Left kidney (tissue), 2 donors: ENCODE results near the gene LMF2. TPM values are rescaled to one million over a fixed set of nuclear protein-coding genes. Genes with fewer than 3 reads are reported as not detected.

Experiments
- DNase-seq: peaks from one replicate; pipeline ENCODE4 v3.0.0-alpha.2; 2013
- polyA plus RNA-seq: library from polyadenylated mRNA; unstranded; fragments of 120-200 nt; gene quantifications from one replicate; pipeline ENCODE4 v1.2.1, GENCODE V29; 2013; ENCODE audit not compliant: insufficient read length

The LMF2 gene
- polyA plus RNA-seq, 1 donor: 36.1 TPM

DNA sequence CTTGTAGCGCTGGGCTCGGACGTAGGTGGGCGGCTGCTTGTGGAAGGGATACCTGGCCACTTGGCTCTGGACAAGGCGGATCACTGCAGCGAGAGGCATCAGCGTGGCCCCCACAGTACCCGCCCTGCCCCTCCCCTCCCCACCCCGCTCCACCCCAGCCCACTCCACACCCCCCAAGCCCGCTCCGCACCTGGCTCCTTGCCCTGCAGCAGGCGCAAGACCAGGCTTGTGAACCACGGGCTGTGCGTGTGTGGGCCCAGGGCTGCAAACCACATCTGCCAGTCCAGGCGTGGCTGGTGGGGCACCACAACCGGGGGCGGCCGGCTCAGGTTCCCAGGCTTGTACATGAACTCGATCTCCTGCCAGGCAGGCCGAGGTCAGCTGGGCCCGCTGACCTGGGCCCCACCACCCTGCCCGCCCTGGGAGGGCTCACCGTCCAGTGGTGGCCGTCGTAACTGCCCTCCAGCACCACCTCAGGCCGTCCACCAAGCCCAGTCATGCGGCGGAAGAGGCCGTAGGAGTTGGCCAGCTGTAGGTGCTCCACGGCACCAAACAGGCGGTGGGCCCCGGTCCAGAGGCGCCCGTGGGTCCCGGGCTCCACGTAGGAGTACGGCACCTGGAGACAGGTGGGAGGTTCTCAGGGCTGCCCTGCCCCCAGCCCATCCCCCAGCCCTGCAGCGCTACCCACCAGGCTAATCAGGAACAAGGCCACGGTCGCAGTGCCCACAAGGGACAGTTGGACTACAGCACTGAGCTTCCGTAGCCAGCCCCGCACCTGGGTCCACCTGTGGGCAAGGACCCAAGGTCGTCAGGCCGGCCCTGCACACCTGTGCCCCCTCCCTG is 2.9 kb downstream of the LMF2 start:
- DNase-seq: no peak

DNA sequence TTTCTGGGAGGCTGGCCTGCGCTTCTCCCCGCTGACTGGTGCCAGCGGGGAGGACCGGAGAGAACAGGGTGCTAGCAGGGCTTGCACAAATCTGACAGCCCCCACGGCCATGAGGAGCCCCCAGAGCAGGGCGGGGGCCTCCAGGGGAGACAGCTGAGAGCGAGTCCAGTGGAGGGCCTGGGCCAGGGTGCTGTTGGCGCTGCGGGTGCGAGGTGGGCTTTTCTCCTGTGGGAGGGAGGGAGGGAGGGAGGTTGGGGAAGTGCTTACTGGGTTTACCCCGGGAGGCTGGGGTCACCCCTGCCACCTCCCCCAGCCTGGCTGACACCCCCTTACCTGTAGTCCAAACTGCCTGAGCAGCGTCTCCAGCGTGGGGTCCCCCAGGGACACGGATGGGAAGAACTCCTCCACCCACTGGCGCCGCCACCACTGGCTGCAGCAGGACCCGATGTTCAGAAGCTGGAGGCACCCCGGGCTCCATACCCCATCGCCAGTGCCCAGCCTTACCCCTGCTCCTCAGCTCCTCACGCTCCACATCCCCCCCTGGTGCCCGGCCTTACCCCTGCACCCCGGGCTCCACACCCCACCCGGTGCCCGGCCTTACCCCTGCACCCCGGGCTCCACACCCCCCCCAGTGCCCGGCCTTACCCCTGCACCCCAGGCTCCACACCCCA is 3.9 kb downstream of the LMF2 start:
- no peak for DNase-seq

DNA sequence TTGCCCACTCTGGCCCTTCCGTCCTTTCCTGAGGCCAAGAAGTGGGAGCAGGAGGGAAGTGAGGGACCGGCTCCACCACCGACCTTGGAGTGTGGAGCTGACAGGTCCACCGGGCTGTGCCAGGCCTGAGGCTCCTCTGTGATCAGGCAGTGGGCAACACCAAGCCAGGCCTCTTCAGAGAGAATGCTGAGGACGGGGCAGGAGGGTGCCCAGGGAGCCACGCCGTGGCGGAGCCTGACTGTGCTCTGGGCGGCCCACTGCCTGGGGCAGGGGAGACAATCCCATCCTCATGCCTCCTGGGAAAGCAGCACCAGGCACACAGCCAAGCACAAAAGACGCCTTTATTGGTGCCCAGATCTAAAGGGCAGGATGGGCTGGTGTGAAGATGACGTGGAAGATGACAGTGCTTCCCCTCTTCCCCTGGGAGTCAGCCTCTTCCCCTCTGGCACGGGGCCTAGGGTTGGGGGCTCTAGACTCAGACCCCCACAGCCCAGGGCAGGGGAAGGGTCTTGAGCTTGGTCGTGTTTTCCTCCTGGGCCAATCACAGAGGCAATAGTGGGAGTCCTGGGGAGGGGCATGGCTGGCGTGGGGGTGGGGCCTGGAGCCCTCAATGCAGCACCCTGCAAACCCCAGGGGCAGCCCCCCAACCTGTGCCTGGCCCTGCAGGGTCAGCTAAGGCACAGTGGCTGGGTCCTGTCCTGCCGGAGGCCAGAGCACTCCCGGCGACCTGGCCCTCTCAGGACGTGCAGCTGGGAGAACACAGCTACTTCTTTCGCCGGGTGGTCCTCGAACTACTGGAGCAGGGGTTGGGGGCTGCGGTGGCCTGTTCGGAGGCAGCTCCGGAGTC is 4.7 kb downstream of the LMF2 start:
- no peak for DNase-seq

DNA sequence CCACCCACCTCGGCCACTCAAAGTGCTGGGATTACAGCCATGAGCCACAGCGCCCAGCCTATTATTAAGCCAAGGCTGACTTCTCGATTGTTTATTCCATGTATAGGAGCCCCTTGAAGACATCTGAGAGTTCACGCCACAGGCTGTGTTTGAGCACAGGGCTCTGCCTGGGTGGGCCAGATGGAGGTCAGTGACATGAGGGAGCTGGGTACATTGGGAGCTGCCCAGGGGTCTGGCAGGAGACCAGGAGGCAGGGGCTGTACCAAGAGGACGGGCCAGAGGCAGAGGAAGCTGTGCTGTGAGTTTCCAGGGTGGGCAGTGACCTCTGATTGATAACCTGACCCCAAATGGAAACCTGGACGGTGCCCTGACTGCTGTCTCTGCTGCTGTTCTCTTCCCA is 5.4 kb downstream of the LMF2 start:
- DNase-seq: no peak

DNA sequence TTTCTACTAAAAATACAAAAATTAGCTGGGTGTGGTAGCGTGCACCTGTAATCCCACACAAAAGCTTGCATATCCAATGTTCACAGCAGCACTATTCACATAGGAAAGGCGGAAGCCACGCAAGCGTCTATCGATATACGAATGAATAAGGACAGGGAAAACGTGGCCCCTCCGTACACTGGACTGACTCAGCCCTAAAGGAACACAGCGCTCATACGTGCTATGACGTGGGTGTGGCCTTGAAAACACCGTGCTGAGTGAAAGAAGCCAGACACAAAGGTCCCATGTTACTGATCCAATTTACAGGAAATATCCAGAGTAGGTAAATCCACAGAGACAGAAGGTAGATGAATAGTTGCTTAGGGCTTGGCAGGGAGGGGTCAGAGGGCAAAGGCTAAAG is 7.0 kb downstream of the LMF2 start:
- no peak for DNase-seq

DNA sequence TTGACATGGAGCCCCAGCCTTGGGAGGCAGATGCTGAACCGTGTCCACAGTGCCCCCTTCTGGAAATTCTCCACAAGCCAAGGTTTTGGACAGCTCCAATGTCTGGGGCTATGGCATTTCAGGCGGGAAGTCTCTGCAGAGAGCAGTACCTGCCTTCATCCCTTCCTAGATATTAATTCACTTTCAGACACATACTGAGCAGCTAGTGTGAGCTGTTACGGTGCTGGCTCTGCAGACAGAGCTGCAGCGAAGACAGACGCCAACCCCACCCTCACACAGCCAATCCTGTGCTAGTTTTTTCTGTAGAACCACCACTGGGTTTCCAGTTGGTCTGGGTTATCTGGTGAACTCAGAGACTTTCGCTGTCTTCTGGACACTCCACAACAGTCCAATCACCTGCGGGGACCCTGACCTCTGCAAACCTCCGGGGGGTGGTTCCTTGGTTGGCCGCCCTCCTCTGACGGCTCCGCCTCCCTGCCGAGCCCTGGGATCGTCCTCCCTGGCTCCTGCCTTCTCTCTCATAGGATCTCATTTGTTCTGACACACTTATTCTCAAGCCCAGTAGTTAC is 9.1 kb downstream of the LMF2 start:
- DNase-seq: peak; percentile 74

DNA sequence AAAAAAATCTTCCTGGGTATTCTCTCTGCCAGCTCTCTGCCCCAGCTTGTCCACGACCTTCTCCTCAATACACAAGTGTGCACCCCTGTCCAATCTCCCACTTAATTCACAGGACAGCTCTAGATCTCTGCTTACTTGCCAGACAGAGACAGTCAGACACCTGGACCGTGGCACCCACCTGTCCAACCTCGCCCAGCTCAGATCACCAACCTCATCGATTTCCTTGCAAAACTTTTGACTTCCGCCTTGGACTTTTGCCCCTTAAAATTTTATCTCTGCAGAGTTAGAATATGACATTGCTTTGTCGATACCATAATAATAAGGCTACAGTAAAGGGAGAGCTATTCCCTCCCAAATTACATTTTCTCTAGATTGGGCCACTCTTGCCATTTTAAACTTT is 10.4 kb downstream of the LMF2 start:
- DNase-seq: no peak

DNA sequence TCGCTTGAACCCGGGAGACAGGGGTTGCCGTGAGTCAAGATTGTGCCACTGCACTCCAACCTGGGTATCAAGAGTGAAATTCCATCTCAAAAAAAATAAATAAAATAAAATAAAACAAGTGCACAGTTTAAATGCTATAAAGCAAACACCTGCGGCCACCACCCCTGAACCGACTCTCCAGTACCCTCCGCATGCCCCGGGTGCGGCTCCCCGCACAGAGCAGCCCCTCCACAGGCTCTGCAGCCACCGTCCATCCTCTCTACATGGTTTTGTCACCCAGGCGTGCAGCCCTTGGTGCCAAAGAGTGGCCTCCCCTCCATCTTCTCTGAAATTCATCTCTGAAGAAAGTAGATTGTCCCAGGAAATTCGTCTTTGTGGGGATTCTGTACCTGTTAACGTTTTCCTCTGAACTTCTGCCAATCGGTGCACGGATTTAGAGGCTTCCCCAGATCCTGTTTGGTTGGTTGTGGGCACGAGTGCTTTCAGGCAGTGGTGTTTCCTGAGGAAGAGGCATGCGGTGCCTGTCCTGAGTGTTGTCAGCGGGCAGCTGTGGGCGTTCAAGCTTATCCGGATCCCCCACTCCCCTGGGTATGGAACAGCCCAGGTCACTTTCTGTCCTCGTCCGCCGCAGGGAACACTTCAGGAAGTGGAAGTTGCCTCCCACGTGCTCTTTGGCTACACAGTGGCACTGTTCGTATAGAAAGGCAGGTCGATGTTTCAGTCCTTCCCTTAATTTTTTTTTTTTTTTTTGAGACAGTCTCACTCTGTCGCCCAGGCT is 16.8 kb downstream of the LMF2 start:
- no peak for DNase-seq

DNA sequence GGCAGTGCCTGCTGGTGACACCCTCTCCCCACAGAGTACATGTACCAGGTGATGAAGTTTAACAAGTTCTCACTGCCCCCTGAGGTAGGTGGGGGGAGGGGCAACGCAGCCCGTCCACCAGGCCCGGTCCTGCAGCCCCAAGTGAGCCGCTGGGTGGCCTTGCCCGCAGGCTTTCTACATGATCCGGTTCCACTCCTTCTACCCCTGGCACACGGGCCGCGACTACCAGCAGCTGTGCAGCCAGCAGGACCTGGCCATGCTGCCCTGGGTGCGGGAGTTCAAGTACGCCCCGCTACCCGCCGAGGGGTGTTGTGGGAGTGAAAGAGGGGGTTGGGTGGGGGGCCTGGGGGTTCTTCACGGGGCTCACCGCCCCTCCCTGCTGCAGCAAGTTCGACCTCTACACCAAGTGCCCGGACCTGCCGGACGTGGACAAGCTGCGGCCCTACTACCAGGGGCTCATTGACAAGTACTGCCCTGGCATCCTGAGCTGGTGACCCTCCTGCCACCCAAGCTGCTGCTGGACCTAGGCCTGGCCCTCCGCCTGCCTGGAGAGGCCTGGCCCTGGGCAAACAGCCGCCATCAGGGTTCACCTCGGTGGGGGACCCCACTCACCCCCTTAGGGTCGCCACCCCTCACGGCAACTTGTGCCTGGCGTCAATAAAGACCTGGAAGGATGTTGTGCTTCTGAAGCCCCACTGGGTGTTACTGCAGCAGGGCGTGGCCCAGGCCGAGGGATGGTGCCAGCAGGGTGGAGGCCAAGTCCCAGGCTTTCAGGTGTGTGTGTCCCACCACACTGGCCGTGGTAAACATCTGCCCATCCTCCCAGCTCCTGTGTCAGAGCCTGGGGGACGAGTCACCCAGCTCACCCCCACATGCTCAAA is 17.9 kb downstream of the LMF2 start:
- no peak for DNase-seq

DNA sequence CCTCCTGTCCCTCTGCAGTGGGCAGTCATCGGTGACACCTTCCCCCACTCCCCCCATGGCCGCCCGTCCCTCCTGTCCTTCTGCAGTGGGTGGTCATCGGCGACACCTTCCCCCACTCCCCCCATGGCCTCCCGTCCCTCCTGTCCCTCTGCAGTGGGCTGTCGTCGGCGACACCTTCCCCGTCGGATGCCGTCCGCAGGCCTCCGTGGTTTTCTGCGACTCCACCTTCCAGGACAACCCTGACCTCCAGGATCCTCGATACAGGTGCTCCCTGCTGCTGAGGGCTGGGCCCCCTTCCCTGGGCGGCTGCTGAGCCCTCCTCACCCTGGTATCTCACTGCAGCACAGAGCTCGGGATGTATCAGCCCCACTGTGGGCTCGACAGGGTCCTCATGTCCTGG is 18.6 kb downstream of the LMF2 start:
- no peak for DNase-seq

DNA sequence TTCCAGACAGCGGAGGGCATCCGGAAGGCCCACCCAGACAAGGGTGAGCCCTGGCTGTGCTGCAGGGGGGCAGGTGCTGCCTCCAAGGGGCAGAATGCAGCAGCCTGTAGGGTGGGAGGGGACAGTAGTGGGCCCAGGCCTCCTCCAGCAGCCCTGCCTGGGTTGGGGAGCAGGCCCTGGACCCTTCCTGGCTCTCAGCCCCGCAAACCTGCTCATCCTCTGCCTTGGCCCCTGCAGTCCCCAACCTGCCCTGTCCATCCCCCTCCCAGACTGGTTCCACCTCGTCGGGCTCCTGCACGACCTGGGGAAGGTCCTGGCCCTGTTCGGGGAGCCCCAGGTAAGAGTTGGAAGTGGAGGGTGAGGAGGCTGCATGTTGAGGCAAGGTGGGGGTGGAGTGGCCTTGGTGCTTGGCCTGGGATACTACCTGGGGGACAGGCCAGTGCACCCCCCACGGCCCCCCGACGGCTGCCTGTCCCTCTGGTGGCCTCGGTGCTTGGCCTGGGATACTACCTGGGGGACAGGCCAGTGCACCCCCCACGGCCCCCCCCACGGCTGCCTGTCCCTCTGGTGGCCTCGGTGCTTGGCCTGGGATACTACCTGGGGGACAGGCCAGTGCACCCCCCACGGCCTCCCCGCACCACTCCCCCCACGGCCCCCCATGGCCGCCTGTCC is 19.4 kb downstream of the LMF2 start:
- no peak for DNase-seq

DNA sequence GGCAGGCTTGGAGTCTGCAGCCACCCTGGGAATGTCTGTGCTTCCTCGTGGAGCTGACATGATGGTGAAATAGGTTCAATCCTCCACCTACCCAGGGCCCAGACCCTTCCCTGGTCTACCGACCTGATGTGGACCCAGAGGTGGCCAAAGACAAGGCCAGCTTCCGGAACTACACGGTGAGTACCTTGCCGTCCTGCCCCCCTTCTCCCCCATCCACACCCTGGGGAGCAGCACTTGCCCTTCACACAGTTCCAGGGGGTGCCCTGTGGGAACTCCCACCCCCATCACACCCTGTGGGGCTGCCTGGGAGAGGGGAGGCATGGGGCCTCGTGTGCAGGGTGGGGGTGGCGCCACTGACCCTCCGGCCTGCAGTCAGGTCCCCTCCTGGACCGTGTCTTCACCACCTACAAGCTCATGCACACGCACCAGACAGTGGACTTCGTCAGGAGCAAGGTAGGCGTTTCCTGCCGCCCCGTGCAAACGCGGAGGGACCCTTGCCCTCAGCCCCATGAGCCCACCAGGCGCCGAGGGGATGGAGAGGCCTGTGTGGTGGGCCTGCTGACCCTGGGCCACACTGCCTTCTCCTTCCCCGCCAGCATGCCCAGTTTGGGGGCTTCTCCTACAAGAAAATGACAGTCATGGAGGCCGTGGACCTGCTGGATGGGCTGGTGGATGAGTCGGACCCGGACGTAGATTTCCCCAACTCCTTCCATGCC is 20.1 kb downstream of the LMF2 start:
- no peak for DNase-seq

DNA sequence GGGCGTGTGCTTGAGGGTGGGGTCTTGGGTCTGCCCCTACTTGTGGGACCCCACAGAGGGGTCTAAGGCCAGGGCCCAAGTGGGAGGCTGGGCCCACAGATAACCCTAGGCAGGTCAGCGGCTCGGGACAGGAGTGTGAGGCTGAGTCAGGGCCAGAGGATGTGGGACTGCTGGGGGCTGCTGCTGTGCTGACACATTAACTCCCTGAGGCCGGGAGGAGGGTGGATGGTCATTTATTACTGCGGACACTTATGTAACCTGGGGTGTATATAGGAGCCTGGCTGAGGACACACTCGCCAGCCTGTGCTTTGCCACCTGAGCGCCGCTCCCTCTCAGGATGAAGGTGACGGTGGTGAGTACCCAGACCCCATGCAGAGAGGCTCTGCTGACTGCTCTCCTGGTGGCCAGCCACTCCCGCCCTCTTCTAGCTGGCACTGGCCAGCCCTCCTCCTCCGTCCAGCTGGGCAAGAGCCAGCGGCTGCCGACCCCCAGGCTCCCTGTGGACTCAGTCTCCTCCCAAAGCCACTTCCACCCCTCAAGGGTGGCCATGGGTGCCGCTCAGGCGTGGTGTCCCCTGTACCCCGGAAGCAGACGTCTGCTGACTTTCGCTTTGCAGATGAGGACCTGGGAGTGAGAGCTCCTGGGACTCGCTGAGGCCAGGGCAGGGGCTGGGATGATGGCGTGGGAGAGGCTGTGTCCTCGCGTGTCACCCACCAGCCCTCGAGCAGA is 20.8 kb downstream of the LMF2 start, which contains the start of gene MIOX:
Gene MIOX (plus strand): TSS at position 299 of the 729 bp plus-strand sequence. CDS start 39 bp downstream, at position 338.
- DNase-seq: no peak

DNA sequence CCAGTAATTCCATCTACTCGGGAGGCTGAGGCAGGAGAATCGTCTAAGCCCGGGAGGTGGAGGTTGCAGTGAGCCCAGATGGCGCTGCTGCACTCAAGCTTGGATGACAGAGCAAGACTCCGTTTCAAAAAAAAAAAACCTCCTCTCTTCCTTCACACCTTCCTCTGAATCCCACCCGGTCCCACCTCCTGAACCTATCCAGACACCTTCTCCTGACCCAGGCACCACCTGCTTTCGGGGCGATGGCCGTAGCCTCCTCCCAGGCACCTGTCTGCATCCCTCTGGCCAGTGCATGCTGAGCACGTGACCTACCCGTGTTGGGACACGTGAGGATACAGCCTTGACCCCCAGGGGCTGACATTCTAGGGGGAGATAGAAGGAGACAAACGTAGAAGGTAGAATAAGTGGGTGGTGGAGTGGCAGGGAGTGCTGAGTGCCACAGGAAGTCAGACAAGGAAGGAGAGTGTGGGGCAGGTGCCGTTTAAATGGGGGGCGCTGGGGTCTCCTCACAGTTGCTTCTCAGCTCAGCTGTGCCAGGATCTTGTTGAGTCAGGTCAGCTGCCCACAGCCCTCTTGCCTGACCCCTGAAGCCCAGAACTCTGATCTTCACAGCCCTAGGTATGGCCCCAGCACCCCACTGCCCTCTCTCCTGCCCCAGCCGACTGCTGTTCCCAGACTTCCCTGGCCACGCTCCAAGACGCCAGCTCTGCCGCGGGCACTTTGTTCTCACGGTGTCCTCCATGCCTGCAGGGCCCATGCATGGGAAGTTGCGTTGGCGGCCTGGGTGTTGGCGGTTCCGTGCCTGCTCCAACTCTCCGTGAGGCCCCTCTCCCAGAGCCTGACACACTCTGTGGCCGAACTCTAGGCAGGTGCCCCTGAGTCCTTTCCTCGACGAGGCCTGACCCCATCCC is 22.0 kb downstream of the LMF2 start:
- no peak for DNase-seq

DNA sequence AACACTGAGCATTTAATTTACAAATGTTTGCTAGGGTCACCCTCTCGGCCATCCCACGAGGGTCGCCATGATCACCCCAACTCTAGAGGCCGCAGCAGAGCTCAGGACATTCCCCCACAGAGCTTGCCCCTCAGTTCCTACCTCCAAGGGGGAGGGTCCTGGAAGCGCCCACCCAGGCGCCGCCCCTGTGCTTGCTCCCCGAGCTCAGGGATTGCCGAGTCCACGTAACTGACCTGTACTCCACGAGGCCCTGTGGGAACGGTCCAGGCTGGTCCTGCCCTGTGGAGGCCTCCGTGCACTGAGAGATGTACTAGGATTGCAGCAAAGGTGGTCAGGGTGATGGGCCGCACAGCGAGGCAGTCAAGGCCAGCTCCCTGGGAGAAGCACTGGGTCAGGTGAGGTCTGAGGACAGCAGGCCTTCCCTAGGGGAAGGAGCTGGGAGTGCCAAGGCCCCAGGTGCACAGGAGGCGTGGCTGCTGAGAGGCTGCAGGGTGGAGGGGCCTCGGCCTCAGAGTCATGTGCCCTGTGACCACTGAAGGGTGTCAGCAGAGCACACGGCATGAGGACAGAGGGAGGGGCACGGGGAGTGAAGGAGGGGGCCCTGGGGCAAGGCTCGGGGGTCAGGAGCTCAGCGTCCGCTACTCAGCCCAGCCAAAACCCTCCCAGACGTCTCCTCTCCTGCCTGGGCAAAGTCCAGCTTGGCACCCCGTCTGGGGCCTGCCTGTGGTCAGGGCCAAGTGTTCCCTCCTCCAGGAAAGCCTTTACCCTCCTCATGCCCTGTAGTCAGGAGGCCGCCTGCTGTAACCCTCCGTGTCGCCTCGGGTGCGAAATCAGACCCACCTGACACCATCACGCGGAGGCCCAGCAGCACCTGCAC is 23.3 kb downstream of the LMF2 start:
- no peak for DNase-seq

DNA sequence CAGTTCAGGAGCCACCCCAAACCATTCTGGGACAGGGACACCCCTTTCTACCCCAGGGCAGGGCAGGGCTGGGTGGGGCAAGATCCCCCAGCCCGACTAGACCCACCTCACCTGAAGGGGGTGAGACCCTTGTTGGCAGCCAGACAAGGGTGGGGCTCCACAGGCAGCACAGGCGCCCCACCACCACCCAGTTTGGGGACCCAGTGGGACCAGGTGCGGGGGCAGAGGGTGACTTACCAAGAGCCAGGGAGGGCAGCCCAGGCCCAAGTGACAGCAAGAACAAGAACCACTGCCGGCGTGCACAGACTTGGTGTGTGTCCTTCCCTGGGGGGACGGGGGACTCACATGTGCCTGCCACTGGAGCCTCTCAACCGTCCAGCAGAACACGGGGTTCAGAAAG is 23.9 kb downstream of the LMF2 start:
- no peak for DNase-seq
